HFFc6 (cell line): ENCODE results near the gene SLC6A2. TPM values are rescaled to one million over a fixed set of nuclear protein-coding genes. Genes with fewer than 3 reads are reported as not detected.

ENCODE experiments used
- DNase-seq: peaks from one replicate; pipeline ENCODE4 v3.0.0-alpha.2; 2018
- H3K27ac Mint-ChIP-seq: 2 replicates; pipeline ENCODE4 v1.8.0; 2020; ENCODE audit warnings: mild to moderate bottlenecking, mixed read lengths
- H3K27me3 Mint-ChIP-seq: 2 replicates; pipeline ENCODE4 v1.8.0; 2021; ENCODE audit warnings: mild to moderate bottlenecking, moderate library complexity, mixed read lengths; ENCODE audit not compliant: insufficient read depth
- H3K36me3 Mint-ChIP-seq: 2 replicates; pipeline ENCODE4 v1.8.0; 2021; ENCODE audit warnings: low read depth, mixed read lengths
- H3K4me1 Mint-ChIP-seq: 2 replicates; pipeline ENCODE4 v1.8.0; 2020; ENCODE audit warnings: low read depth, mixed read lengths
- H3K4me3 Mint-ChIP-seq: 2 replicates; pipeline ENCODE4 v1.8.0; 2020; ENCODE audit warnings: mild to moderate bottlenecking, moderate library complexity, mixed read lengths
- H3K9me3 Mint-ChIP-seq: 2 replicates; pipeline ENCODE4 v1.8.0; 2020; ENCODE audit warnings: mild to moderate bottlenecking, mixed read lengths
- CTCF ChIP-seq: fragments of 200-600 bp; sonication (generic); IDR thresholded peaks from 2 replicates; pipeline ENCODE4 v1.5.0; 2021; ENCODE audit warnings: antibody characterized with exemption, mild to moderate bottlenecking
- total RNA-seq, 6 experiments: library from RNA; stranded (reverse); fragmentation: NEBNext Ultra II Directional; extraction: Animal tissue kit (Norgen Biotek cat#: 25700); gene quantifications; 2 replicates in 1 of 6; 3 replicates in 5 of 6; pipeline ENCODE4 v1.2.3, GENCODE V29; 2021

Gene SLC6A2
- total RNA-seq, 6 experiments from 2014 or later, result not detected

GRCh38 chr16:55657616-55658015 lies 1.8 kb downstream of the SLC6A2 start:
- TF ChIP-seq CTCF, result no peak
- DNase-seq, result no peak
- H3K9me3 Mint-ChIP-seq, result no peaks in the 10 kb centered on the region
- no peaks in the 10 kb centered on the region for H3K36me3 Mint-ChIP-seq
- peaks cover 23% of the 10 kb centered on the region for H3K27me3 Mint-ChIP-seq
- H3K4me1 Mint-ChIP-seq, result peaks cover 11% of the 10 kb centered on the region
- no peak overlapping the region for H3K27ac Mint-ChIP-seq
- H3K4me3 Mint-ChIP-seq, result no peak overlapping the region

GRCh38 chr16:55658898-55659420 lies 3.2 kb downstream of the SLC6A2 start:
- Mint-ChIP-seq H3K27ac (no peak overlapping the region), H3K4me3 (no peak overlapping the region), H3K27me3 (peaks cover 23% of the 10 kb centered on the region), H3K4me1 (peaks cover 24% of the 10 kb centered on the region), H3K9me3 (no peaks in the 10 kb centered on the region), H3K36me3 (no peaks in the 10 kb centered on the region)
- TF ChIP-seq CTCF, result no peak
- no peak for DNase-seq

- Mint-ChIP-seq H3K9me3 (no peaks in the 10 kb centered on the region), H3K36me3 (no peaks in the 10 kb centered on the region), H3K27ac (no peak overlapping the region), H3K4me1 (peaks cover 28% of the 10 kb centered on the region), H3K27me3 (peaks cover 23% of the 10 kb centered on the region), H3K4me3 (no peak overlapping the region)
- no peak for TF ChIP-seq CTCF
- no peak for DNase-seq
These were observed 4.2 kb downstream of the SLC6A2 start for GRCh38 chr16:55660026-55660425.

- no peaks in the 10 kb centered on the region for H3K9me3 Mint-ChIP-seq
- H3K27me3 Mint-ChIP-seq, result peaks cover 26% of the 10 kb centered on the region
- no peak for TF ChIP-seq CTCF
- H3K27ac Mint-ChIP-seq, result no peak overlapping the region
- H3K4me3 Mint-ChIP-seq, result no peak overlapping the region
- peaks cover 28% of the 10 kb centered on the region for H3K4me1 Mint-ChIP-seq
- DNase-seq, result no peak
- H3K36me3 Mint-ChIP-seq, result no peaks in the 10 kb centered on the region
These were observed 5.0 kb downstream of the SLC6A2 start for GRCh38 chr16:55660828-55661227.

DNA sequence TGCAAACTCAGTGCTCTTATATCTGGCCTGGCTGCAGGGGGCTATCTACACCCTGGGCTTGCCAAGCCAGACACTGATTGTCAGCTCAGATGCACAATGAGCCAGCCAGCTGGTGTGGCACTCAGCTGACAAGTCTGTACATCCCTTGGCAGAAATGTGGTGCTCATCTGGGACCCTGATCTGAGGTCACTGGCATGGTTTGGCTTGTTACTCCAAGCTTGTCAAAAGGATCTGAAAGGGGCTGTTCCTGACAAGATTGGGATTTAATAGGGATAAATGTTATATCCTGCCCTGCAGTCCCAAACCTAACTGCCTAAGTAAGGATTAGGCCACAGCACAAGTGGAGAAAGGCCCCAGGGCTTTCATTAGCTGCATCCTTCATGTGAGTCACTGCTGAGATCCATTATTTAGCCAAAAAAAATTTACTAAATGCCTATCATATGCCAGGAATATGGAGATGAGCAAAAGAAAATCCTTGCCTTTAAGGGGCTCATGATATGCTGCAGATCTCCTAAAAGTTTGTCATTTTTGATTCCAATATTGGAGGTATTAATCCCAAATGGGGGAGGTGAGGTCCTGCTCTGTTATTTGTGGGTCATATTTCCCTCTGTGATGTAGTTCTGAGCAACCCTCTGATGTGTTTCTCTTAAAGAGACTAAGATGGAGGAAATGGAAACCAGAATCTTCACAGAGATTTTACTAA lies 6.3 kb downstream of the SLC6A2 start:
- TF ChIP-seq CTCF, result no peak
- Mint-ChIP-seq H3K4me1 (peaks cover 28% of the 10 kb centered on the region), H3K4me3 (no peak overlapping the region), H3K36me3 (no peaks in the 10 kb centered on the region), H3K9me3 (no peaks in the 10 kb centered on the region), H3K27ac (peak overlapping the region; percentile 53), H3K27me3 (peaks cover 22% of the 10 kb centered on the region)
- DNase-seq, result peak; percentile 66
